Tibial nerve (tissue), 4 donors: Measurements from ENCODE around the gene MSANTD1. TPM values are rescaled to one million over a fixed set of nuclear protein-coding genes. Genes with fewer than 3 reads are reported as not detected.

Experiments
- DNase-seq, 2 donors: peaks; one replicate each; pipeline ENCODE4 v3.0.0-alpha.2; 2019; ENCODE audit warnings: low spot score in 2 of 2
- H3K27ac ChIP-seq, 4 donors: fragments of 200-600 bp; sonication (generic) in 3 of 4; one replicate each; pipeline ENCODE4 v1.5.1; 2017 to 2019; ENCODE audit warnings: mild to moderate bottlenecking in 1 of 4
- H3K27me3 ChIP-seq, 2 donors: fragments of 200-600 bp; sonication (generic) in 1 of 2; one replicate each; pipeline versions ENCODE4 v1.5.1 to v1.6.0; 2017 to 2019
- H3K36me3 ChIP-seq, 3 donors: fragments of 200-600 bp; sonication (generic); one replicate each; pipeline ENCODE4 v1.5.1; 2018 to 2019
- H3K4me1 ChIP-seq, 4 donors: fragments of 200-600 bp; sonication (generic) in 3 of 4; one replicate each; pipeline ENCODE4 v1.5.1; 2017 to 2019
- H3K4me3 ChIP-seq, 4 donors: fragments of 200-600 bp; sonication (generic) in 3 of 4; one replicate each; pipeline ENCODE4 v1.5.1; 2017 to 2019; ENCODE audit warnings: mild to moderate bottlenecking in 1 of 4, moderate library complexity in 1 of 4
- H3K9me3 ChIP-seq, 4 donors: fragments of 200-600 bp; sonication (generic) in 3 of 4; one replicate each; pipeline ENCODE4 v1.5.1; 2017 to 2019
- CTCF ChIP-seq, 5 experiments: fragments of 200-600 bp in 3 of 5; fragments of 450-650 bp in 2 of 5; sonication (generic) in 3 of 5; IDR thresholded peaks; one replicate each; pipeline ENCODE4 v1.5.1; 2016 to 2019; ENCODE audit warnings: antibody characterized with exemption in 5 of 5, mild to moderate bottlenecking in 3 of 5, moderate library complexity in 2 of 5
- EP300 ChIP-seq, 2 donors: sonication (generic); formaldehyde crosslinking; IDR thresholded peaks; one replicate each; pipeline ENCODE4 v1.6.1; 2017; ENCODE audit warnings: antibody characterized with exemption in 2 of 2, mild to moderate bottlenecking in 1 of 2
- POLR2A ChIP-seq, 2 donors: fragments of 450-650 bp; IDR thresholded peaks; one replicate each; pipeline ENCODE4 v1.6.1; 2017; ENCODE audit warnings: antibody characterized with exemption in 2 of 2, mild to moderate bottlenecking in 2 of 2, moderate library complexity in 2 of 2
- WGBS, 2 donors: methylation state at CpG; one replicate each; pipeline ENCODE4 v1.1.5; 2018; 5-methylcytosine and 5-hydroxymethylcytosine counted together
- total RNA-seq, 4 donors: library from RNA; depleted of rRNA; stranded (reverse); fragments of >200 nt; gene quantifications; one replicate each; pipeline ENCODE4 v1.1.0, GENCODE V29; 2016

MSANTD1 gene
- total RNA-seq, 4 donors from 2014 or later: 1.2 to 2.0 (median 1.4) TPM

DNA sequence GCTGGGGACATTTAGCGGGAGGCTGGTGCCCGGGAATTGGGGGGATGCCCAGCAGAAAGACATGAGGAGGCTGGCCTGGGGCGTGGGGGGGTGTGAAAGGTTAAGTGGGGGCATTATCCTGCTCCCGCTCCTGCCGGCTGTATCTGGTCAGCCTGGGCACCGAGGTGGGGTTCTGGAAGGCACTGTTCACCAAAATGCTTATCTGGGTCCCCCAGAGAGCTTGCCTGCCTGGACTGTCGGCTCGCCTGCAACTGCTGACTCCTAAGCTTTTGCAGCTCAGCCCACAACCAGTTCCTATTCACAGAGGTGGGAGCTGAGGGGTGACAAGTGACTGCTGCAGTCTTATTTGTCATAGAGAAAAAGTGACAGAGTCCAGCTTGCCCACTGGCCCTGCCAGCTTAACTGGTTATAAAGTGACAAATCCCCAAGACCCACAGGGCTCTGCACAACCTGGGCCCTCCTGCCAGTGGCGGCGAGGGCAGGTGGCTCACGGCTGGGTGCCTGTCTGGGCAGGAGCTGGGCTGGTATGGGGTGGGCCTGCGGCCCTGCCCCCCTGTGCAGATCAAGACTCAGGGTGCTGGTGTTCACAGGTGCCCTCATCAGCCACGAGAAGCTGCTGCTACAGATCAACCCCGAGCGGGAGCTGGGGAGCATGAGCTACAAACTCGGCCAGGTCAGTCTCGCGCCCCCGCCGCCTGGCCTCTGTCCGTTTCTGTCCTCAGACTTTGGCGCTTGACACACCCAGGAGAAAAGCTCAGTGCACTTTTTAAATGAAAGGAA is 23.7 kb upstream of the MSANTD1 start:
- Histone ChIP-seq H3K36me3 (peaks cover 0 to 95% (median 31%) of the 10 kb centered on the region in 3 donors), H3K27ac (no peak overlapping the region)
- 69 to 83% methylated on average over 20 to 22 of the region's 22 CpGs for WGBS, 2 donors

DNA sequence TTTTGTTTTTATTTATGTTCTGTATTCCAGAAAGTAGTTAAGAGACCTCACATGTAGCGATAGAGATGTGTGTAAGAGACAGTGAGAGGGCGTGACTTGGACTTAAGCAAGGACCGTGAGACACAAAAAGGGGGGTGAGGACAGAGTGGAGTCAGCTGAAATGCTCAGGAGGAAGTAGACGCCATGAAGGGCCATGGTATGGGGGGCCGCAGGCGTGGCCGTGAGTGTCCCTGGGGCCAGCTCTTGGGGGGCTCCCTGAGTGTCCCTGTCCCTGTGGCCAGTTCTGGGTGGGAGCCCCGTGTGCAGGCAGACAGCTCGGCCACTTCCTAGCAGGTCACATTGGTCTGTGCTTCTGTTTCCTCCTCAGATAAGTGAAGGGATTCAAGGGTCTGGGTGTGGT is 23.0 kb upstream of the MSANTD1 start:
- TF ChIP-seq CTCF (IDR thresholded peaks at IDR 0.05): no peak
- TF ChIP-seq EP300 (IDR thresholded peaks at IDR 0.05): no peak
- no peak for TF ChIP-seq POLR2A (IDR thresholded peaks at IDR 0.05)
- 62 to 63% methylated on average over 9 of the region's 9 CpGs for WGBS, 2 donors
- Histone ChIP-seq H3K4me3 (no peak overlapping the region), H3K36me3 (peaks cover 1 to 95% (median 32%) of the 10 kb centered on the region in 3 donors), H3K27me3 (no peaks in the 10 kb centered on the region), H3K27ac (peak overlapping the region in 1 of 4 donors; percentile 10), H3K9me3 (no peaks in the 10 kb centered on the region), H3K4me1 (peaks cover 0 to 4% (median 0%) of the 10 kb centered on the region in 4 donors)
- no peak for DNase-seq

More for the DNA sequence above, 23.7 kb upstream of the MSANTD1 start:
- Histone ChIP-seq H3K27me3 (no peaks in the 10 kb centered on the region), H3K9me3 (no peaks in the 10 kb centered on the region), H3K4me3 (no peak overlapping the region), H3K4me1 (peaks cover 0 to 4% (median 0%) of the 10 kb centered on the region in 4 donors)
- TF ChIP-seq CTCF (IDR thresholded peaks at IDR 0.05) (no peak), POLR2A (IDR thresholded peaks at IDR 0.05) (no peak), EP300 (IDR thresholded peaks at IDR 0.05) (no peak)
- no peak for DNase-seq

GRCh38 chr4:3226467-3226866 is 22.5 kb upstream of the MSANTD1 start:
- no peak for TF ChIP-seq CTCF (IDR thresholded peaks at IDR 0.05)
- TF ChIP-seq EP300 (IDR thresholded peaks at IDR 0.05): no peak
- TF ChIP-seq POLR2A (IDR thresholded peaks at IDR 0.05): no peak
- no peaks in the 10 kb centered on the region for H3K27me3 ChIP-seq
- no peak overlapping the region for H3K4me3 ChIP-seq
- peaks cover 4 to 95% (median 35%) of the 10 kb centered on the region in 3 donors for H3K36me3 ChIP-seq
- DNase-seq: no peak
- H3K4me1 ChIP-seq: peaks cover 0 to 4% (median 0%) of the 10 kb centered on the region in 4 donors
- WGBS, 2 donors: 77 to 80% methylated on average over 9 of the region's 9 CpGs
- H3K9me3 ChIP-seq: no peaks in the 10 kb centered on the region
- H3K27ac ChIP-seq: peak overlapping the region in 2 of 4 donors; percentile 10 to 28

- WGBS, 2 donors: 62 to 86% methylated on average over 3 to 5 of the region's 6 CpGs
- H3K36me3 ChIP-seq: peaks cover 4 to 95% (median 37%) of the 10 kb centered on the region in 3 donors
- peak overlapping the region in 2 of 4 donors; percentile 28 to 45 for H3K27ac ChIP-seq
- no peak overlapping the region for H3K4me3 ChIP-seq
- H3K9me3 ChIP-seq: no peaks in the 10 kb centered on the region
- H3K4me1 ChIP-seq: peaks cover 0 to 4% (median 0%) of the 10 kb centered on the region in 4 donors
- H3K27me3 ChIP-seq: no peaks in the 10 kb centered on the region
- DNase-seq: no peak
- TF ChIP-seq CTCF (IDR thresholded peaks at IDR 0.05): no peak
- no peak for TF ChIP-seq EP300 (IDR thresholded peaks at IDR 0.05)
- no peak for TF ChIP-seq POLR2A (IDR thresholded peaks at IDR 0.05)
Measured at GRCh38 chr4:3226944-3227343, 22.0 kb upstream of the MSANTD1 start.
